Epidermal melanocyte (primary cell): Measurements from ENCODE around the gene SLC44A4.

Source experiments
- DNase-seq: peaks from one replicate; pipeline ENCODE4 v3.0.0; 2011; ENCODE audit warnings: low spot score; ENCODE audit not compliant: insufficient read length

The SLC44A4 gene

GRCh38 chr6:31901415-31901952 is 22.7 kb upstream of the SLC44A4 start:
- no peak for DNase-seq

GRCh38 chr6:31900917-31901414 is 22.2 kb upstream of the SLC44A4 start:
- DNase-seq = no peak

GRCh38 chr6:31899882-31900722 is 21.3 kb upstream of the SLC44A4 start:
- no peak for DNase-seq

- DNase-seq = no peak
These were observed 20.4 kb upstream of the SLC44A4 start for GRCh38 chr6:31899215-31899614.

GRCh38 chr6:31898383-31899011 is 19.7 kb upstream of the SLC44A4 start:
- peak; percentile 34 for DNase-seq

- peak; percentile 92 for DNase-seq
These were observed 19.0 kb upstream of the SLC44A4 start, which contains the start of gene EHMT2 for GRCh38 chr6:31897612-31898382. TSS of gene EHMT2 (minus strand) at chr6:31897698. CDS start at chr6:31897677, 21 bp downstream.

- DNase-seq = no peak
These were observed 18.2 kb upstream of the SLC44A4 start for GRCh38 chr6:31896856-31897611.

GRCh38 chr6:31896493-31896855 is 17.7 kb upstream of the SLC44A4 start:
- DNase-seq = no peak

- DNase-seq = no peak
These were observed 14.0 kb upstream of the SLC44A4 start for GRCh38 chr6:31892821-31893220.

GRCh38 chr6:31889331-31889972 is 10.7 kb upstream of the SLC44A4 start:
- DNase-seq = no peak

- DNase-seq = no peak
These were observed 9.8 kb upstream of the SLC44A4 start for GRCh38 chr6:31888276-31889258.

- DNase-seq = no peak
These were observed 8.6 kb upstream of the SLC44A4 start for GRCh38 chr6:31887173-31888007.

- no peak for DNase-seq
These were observed 7.8 kb upstream of the SLC44A4 start for GRCh38 chr6:31886541-31886991.

- no peak for DNase-seq
These were observed 5.8 kb upstream of the SLC44A4 start for GRCh38 chr6:31884528-31885035.

GRCh38 chr6:31883676-31884075 is 4.9 kb upstream of the SLC44A4 start:
- no peak for DNase-seq

- DNase-seq = no peak
These were observed 3.5 kb upstream of the SLC44A4 start for GRCh38 chr6:31882344-31882743.

- no peak for DNase-seq
These were observed 2.5 kb upstream of the SLC44A4 start for GRCh38 chr6:31881136-31881859.
